A673 (cell line): ENCODE results near the gene CACNA2D2. TPM values are rescaled to one million over a fixed set of nuclear protein-coding genes. Genes with fewer than 3 reads are reported as not detected.
A peak's percentile ranks its signal among the peaks of the same experiment; 100 is the strongest.

ENCODE experiments used
- BruUV-seq: library from RNA; stranded (reverse); fragments of 400-500 nt; replicated peaks from 2 replicates; lab custom pipeline; 2021; lab: Mats Ljungman, UMichigan
- CTCF ChIA-PET: fragments of 300-600 bp; sonication (Branson Sonifier 250); formaldehyde crosslinking; loops from one replicate; lab custom pipeline; 2022; ENCODE audit warnings: antibody characterized with exemption; lab: Charles Lee
- POLR2A ChIA-PET: fragments of 300-600 bp; sonication (Branson Sonifier 250); formaldehyde crosslinking; loops from one replicate; lab custom pipeline; 2022; ENCODE audit warnings: antibody characterized with exemption; ENCODE audit not compliant: low non-redundant PET; lab: Charles Lee
- DNase-seq: peaks from one replicate; pipeline ENCODE4 v3.0.0-alpha.2; 2015; ENCODE audit warnings: low spot score
- H3K27ac ChIP-seq: fragments of 200-600 bp; sonication (generic); 2 replicates; pipeline ENCODE4 v1.5.1; 2016; ENCODE audit warnings: mixed run types, low read depth, mild to moderate bottlenecking, mixed read lengths, antibody characterized with exemption, low read length; ENCODE audit not compliant: poor library complexity, severe bottlenecking
- H3K27me3 ChIP-seq: fragments of 200-600 bp; sonication (generic); replicated peaks from 2 replicates; pipeline ENCODE4 v1.6.1; 2017; ENCODE audit warnings: mixed run types, low read depth, mild to moderate bottlenecking, mixed read lengths, antibody characterized with exemption, low read length; ENCODE audit not compliant: insufficient read depth, poor library complexity
- H3K36me3 ChIP-seq: fragments of 200-600 bp; sonication (generic); 2 replicates; pipeline ENCODE4 v1.6.1; 2016; ENCODE audit warnings: mixed run types, mild to moderate bottlenecking, mixed read lengths, antibody characterized with exemption, low read length; ENCODE audit not compliant: insufficient read depth, poor library complexity, severe bottlenecking
- H3K4me1 ChIP-seq: fragments of 200-600 bp; sonication (generic); 2 replicates; pipeline ENCODE4 v1.6.1; 2017; ENCODE audit warnings: mixed run types, mild to moderate bottlenecking, mixed read lengths, antibody characterized with exemption, low read length; ENCODE audit not compliant: insufficient read depth, poor library complexity, severe bottlenecking
- H3K4me3 ChIP-seq: fragments of 200-600 bp; sonication (generic); 2 replicates; pipeline ENCODE4 v1.5.1; 2016; ENCODE audit warnings: low read depth, mixed run types, mild to moderate bottlenecking, mixed read lengths, low read length; ENCODE audit not compliant: poor library complexity, severe bottlenecking
- H3K9me3 ChIP-seq: fragments of 200-600 bp; sonication (generic); 2 replicates; pipeline ENCODE4 v1.6.1; 2016; ENCODE audit warnings: mixed run types, low read depth, mild to moderate bottlenecking, mixed read lengths, antibody characterized with exemption, low read length; ENCODE audit not compliant: poor library complexity, severe bottlenecking
- EZH2 ChIP-seq: fragments of 200-600 bp; sonication (generic); IDR thresholded peaks from 2 replicates; pipeline ENCODE4 v1.6.1; 2017; ENCODE audit warnings: borderline replicate concordance, low read depth, mild to moderate bottlenecking, mixed read lengths, antibody characterized with exemption, low read length; ENCODE audit not compliant: poor library complexity, severe bottlenecking
- intact Hi-C: fragments of 100-400 bp; cut with micrococcal nuclease; formaldehyde crosslinking; loops from one replicate; pipeline ENCODE4 v1.10.0; 2022; ENCODE audit not compliant: unreplicated experiment
- total RNA-seq: library from RNA; stranded (reverse); gene quantifications from 2 replicates; pipeline ENCODE4 v1.2.3, GENCODE V29; 2021
- TF ChIP-seq, protein P1 (sequence below): fragments of 300-800, 200-600 bp; sonication (generic); conservative IDR thresholded peaks from 2 replicates; pipeline ENCODE4 v1.5.1; 2017; ENCODE audit warnings: low read depth, mild to moderate bottlenecking, antibody characterized with exemption, low read length, moderate library complexity, mixed read lengths

The CACNA2D2 gene
- total RNA-seq, 1 experiment from 2014 or later, result 0.17 TPM

DNA sequence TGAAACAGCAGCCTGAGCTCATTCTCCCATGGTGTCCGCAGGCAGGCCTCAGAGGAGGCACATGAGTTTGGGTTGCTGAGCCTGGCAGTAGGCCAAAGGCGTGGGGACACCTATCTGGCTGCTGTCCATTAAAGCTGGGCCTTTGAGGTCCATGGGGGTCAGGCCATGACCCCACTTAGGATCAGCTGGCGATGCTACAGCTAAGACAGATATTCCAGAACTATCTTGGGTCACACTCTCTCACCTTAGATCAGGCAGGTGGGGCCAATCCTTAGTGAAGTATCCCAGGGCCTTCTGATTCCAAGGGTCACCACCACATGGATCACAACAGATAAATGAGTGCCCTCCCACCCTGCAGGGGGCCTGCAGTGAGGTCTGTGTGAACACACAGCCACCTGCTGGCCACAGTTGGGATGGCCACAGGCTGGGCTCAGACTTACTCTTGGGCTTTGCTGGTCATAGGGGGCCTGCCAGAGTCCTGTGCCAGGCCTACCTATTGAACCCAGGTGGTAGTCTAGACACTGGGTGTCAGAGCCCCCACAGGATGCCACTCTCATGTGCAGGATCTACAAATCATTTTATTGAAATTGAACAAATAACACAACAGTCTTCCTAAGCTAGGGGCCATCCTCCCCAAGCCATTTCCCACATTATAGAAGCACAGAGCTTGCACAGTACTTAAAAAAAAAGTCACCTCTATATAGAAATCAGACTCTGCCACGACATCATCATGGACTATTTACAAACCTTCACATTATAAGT, 178.9 kb downstream of the CACNA2D2 start:
- H3K4me1 ChIP-seq, result peaks cover 3% of the 10 kb centered on the region
- intact Hi-C loops, result no loop called here
- no TSS peak for BruUV-seq
- POLR2A ChIA-PET, result no interaction called here
- H3K36me3 ChIP-seq, result no peaks in the 10 kb centered on the region
- no peaks in the 10 kb centered on the region for H3K9me3 ChIP-seq
- CTCF ChIA-PET, result no interaction called here
- peak; percentile 65 for DNase-seq
- H3K4me3 ChIP-seq, result no peak overlapping the region
- H3K27ac ChIP-seq, result peak overlapping the region; percentile 30
- no peaks in the 10 kb centered on the region for H3K27me3 ChIP-seq
- no peak for TF ChIP-seq EZH2
- TF ChIP-seq, protein P1, sequence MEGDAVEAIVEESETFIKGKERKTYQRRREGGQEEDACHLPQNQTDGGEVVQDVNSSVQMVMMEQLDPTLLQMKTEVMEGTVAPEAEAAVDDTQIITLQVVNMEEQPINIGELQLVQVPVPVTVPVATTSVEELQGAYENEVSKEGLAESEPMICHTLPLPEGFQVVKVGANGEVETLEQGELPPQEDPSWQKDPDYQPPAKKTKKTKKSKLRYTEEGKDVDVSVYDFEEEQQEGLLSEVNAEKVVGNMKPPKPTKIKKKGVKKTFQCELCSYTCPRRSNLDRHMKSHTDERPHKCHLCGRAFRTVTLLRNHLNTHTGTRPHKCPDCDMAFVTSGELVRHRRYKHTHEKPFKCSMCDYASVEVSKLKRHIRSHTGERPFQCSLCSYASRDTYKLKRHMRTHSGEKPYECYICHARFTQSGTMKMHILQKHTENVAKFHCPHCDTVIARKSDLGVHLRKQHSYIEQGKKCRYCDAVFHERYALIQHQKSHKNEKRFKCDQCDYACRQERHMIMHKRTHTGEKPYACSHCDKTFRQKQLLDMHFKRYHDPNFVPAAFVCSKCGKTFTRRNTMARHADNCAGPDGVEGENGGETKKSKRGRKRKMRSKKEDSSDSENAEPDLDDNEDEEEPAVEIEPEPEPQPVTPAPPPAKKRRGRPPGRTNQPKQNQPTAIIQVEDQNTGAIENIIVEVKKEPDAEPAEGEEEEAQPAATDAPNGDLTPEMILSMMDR, result peak; percentile 66

DNA sequence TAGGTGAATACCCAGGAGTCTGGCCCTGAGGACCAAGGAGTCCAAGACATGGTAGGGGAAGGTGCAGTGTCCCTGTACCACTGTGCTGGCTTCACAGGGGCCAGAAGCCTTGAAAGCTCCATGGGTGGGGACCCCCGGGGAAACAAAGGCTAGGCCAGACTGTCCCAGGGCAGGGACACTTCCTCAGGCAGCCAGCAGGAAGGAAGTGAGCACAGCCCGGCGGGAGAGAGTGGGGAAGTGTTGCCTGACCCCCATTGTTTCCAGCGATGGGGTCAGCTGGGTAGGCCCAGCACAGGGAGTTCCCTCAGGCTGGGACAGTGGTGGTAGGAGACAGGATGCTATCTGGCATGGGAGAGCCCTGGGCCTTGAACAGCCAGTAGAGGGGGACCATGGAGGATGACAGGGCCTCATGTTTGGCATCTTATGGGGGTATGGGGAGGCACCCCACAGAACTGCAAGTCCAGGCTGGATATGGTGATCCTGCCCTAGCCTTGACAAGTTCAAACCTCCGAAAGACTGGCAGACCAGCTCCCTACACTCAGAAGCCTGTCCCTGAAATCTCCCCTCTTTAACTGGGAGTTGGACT, 179.7 kb downstream of the CACNA2D2 start:
- no peak for DNase-seq
- Histone ChIP-seq H3K36me3 (no peaks in the 10 kb centered on the region), H3K27me3 (no peaks in the 10 kb centered on the region), H3K4me3 (no peak overlapping the region), H3K9me3 (no peaks in the 10 kb centered on the region), H3K4me1 (peaks cover 3% of the 10 kb centered on the region), H3K27ac (no peak overlapping the region)
- TF ChIP-seq EZH2, result no peak
- TF ChIP-seq, protein P1, result no peak
- no TSS peak for BruUV-seq
- ChIA-PET CTCF (no interaction called here), POLR2A (no interaction called here)
- intact Hi-C loops, result no loop called here

DNA sequence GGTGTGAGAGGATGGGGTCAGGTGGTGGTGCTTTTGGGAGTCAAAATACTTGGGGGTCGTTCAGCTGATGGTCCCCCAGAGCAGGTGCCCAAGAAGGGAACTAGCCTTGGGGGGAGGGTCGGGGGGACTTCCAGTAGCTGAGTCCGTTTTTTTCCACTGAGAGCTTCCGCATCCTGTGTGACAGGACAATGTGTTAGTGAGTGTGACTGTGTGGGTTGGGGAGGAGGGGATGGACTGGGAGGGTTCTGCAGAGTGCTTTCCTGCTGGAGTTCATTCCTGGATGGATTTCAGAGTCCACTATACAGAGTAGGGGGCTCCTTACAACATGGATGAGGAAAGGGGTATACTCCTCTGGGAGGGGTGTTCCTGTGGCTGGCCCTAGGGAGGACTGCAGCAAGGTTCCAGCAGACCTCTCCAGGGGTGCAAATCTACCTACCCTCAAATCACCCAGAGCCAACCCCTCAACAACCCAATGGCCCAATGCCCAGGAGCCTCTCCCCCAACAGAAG, 180.3 kb downstream of the CACNA2D2 start:
- no peaks in the 10 kb centered on the region for H3K9me3 ChIP-seq
- BruUV-seq, result no TSS peak
- ChIA-PET CTCF (no interaction called here), POLR2A (no interaction called here)
- no peaks in the 10 kb centered on the region for H3K27me3 ChIP-seq
- no peaks in the 10 kb centered on the region for H3K36me3 ChIP-seq
- TF ChIP-seq, protein P1, result no peak
- TF ChIP-seq EZH2, result no peak
- H3K4me1 ChIP-seq, result peaks cover 3% of the 10 kb centered on the region
- intact Hi-C loops, result no loop called here
- no peak overlapping the region for H3K27ac ChIP-seq
- no peak overlapping the region for H3K4me3 ChIP-seq
- DNase-seq, result no peak
